Stomach (tissue), 4 donors: ENCODE data around the gene MZT1.

Experiments used
- CTCF ChIP-seq, 7 experiments: fragments of 450-650 bp in 4 of 7; fragments of 200-600 bp in 3 of 7; sonication (generic) in 3 of 7; IDR thresholded peaks; one replicate each; pipeline ENCODE4 v1.5.1; 2016 to 2019; ENCODE audit warnings: antibody characterized with exemption in 7 of 7, control low read depth in 2 of 7, mild to moderate bottlenecking in 1 of 7
- EP300 ChIP-seq: sonication (generic); formaldehyde crosslinking; IDR thresholded peaks from one replicate; pipeline ENCODE4 v1.6.1; 2017; ENCODE audit warnings: antibody characterized with exemption

GRCh38 chr13:72754111-72754510 is 26.7 kb upstream of the MZT1 start:
- TF ChIP-seq CTCF (IDR thresholded peaks at IDR 0.05) (no peak), EP300 (no peak)
